ENCODE data around the gene WIPI1. TPM values are rescaled to one million over a fixed set of nuclear protein-coding genes. Genes with fewer than 3 reads are reported as not detected.

WIPI1 gene
- total and polyA plus RNA-seq, 2 of the 13 experiments (the other 11 are each of a cell fraction or from before 2014, with no cell fraction given): 29.4 to 141 TPM

DNA sequence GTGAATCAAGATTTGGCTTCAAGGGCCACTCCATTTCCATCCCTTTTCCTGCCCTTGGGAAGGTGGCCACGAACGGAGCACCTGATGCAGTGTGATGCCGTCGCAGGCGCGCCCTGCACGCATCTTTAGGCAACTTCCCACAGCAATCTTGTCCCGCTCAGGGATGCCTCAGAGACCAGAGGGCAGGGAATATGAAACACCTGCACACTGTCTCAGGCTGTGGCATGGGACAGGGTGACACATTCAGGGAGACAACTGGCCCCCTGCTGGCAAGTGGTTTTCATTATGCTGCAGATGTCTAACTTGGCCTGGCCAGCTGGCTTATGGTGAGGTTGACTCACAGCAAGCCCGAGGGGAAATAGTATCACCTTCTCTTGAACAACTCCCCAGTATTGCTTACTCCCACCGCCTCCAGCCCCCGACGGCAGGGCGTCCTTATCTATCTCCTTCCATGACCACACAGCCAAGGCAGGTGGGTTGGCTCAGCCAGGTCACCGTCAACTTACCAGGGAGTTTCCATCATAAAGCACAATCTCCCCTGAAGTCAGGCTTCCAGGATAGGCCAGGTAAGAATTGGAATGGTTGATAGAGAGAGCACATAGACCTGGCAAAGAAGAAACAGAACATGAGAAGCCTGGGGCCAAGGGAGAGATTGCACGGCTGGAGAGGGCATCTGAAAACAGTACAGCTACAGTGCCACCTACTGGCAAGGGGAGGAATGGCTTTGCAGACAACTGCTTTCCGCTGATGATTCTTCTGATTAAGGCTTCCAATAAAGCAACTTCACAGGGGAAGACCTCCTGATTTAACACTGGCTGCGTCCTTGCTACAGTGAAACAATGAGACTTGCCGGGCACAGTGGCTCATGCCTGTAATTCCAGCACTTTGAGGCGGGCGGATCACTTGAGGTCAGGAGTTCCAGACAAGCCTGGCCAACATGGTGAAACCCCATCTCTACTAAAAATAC lies 21.1 kb downstream of the WIPI1 start:
- DNase-seq (ENCODE audit: low spot score): peak; percentile 79
- 71% methylated on average over 19 of the region's 20 CpGs for WGBS (ENCODE audit: low lambda C conversion rate)
- in situ Hi-C loops (cut with HindIII; ENCODE audit: extremely low pct_ligation_motif_present, low pct_unique_long_range_greater_than_20kb): no loop called here
- no peak overlapping the region for H3K27ac ChIP-seq (ENCODE audit: extremely low read length, insufficient read depth, low read length)
- ChIA-PET CTCF (ENCODE audit: low intra/inter-chr PET ratio, low total read pairs) (interaction anchor here (0.9 to 3.5 kb wide), 8 partner anchors 25 to 264 kb away, joined by 3 to 49 read pairs (median 6); no protein-coding TSS in a partner anchor), POLR2A (interaction anchor here (0.8 to 3.5 kb wide), 5 partner anchors 21 to 188 kb away, joined by 3 to 21 read pairs (median 5); partner anchors contain the start of genes AMZ2 and WIPI1)
- no peak overlapping the region for H2AFZ ChIP-seq (ENCODE audit: low read length)
- H3K4me1 ChIP-seq (ENCODE audit: insufficient read depth, low read length): peaks cover 41% of the 10 kb centered on the region
- peak overlapping the region; percentile 41 for H3K4me2 ChIP-seq (ENCODE audit: low read depth, low read length)
- H3K9ac ChIP-seq (ENCODE audit: insufficient read depth, low read depth, low read length): no peak overlapping the region
- no peaks in the 10 kb centered on the region for H4K20me1 ChIP-seq (ENCODE audit: insufficient read depth, low read length)
- BruUV-seq (replicated peaks): no TSS peak
- intact Hi-C loops (cut with micrococcal nuclease; ENCODE audit: unreplicated experiment): loop anchor here (1.0 kb wide), 4 partner anchors 27 to 264 kb away; no protein-coding TSS in a partner anchor
- peak; percentile 89 for FAIRE-seq
- peaks cover 21 to 46% of the 10 kb centered on the region in 2 experiments for H3K36me3 ChIP-seq (replicated peaks in 1 of 2; ENCODE audit: control insufficient read depth in 1 of 2, insufficient read depth in 2 of 2, low read length in 2 of 2)
- no peaks in the 10 kb centered on the region for H3K9me3 ChIP-seq (ENCODE audit: low read length)
- H3K4me3 ChIP-seq (replicated peaks in 1 of 3; ENCODE audit: insufficient read depth in 1 of 3, low read depth in 2 of 3, low read length in 3 of 3): no peak overlapping the region
- no peaks in the 10 kb centered on the region for H3K27me3 ChIP-seq (ENCODE audit: control insufficient read depth in 1 of 2, insufficient read depth in 2 of 2, low read length in 2 of 2)
- no peaks in the 10 kb centered on the region for H3K79me2 ChIP-seq (ENCODE audit: insufficient read depth, low read length)
- peak; percentile 81 for ATAC-seq
- TF ChIP-seq AHR (CRISPR knock-in tag; IDR thresholded peaks at IDR 0.05) (0 out of 2 replicates have a peak, but pooled peaks have one; percentile 57), ZNF552 (CRISPR knock-in tag; IDR thresholded peaks at IDR 0.05; ENCODE audit: borderline replicate concordance) (no peak), BORCS8-MEF2B (CRISPR knock-in tag; IDR thresholded peaks at IDR 0.05) (peak; percentile 65), ZNF30 (CRISPR knock-in tag; IDR thresholded peaks at IDR 0.05) (no peak), TEAD3 (CRISPR knock-in tag; optimal IDR thresholded peaks at IDR 0.05; ENCODE audit: borderline replicate concordance) (peak; percentile 56), CBX5 (CRISPR knock-in tag; IDR thresholded peaks at IDR 0.05; ENCODE audit: borderline replicate concordance) (peak; percentile 40; the same call in 1 of the 2 replicates), ZBTB1 (CRISPR knock-in tag; IDR thresholded peaks at IDR 0.05; ENCODE audit: borderline replicate concordance) (0 out of 2 replicates have a peak, but pooled peaks have one; percentile 70)
- TF ChIP-seq, protein P1, sequence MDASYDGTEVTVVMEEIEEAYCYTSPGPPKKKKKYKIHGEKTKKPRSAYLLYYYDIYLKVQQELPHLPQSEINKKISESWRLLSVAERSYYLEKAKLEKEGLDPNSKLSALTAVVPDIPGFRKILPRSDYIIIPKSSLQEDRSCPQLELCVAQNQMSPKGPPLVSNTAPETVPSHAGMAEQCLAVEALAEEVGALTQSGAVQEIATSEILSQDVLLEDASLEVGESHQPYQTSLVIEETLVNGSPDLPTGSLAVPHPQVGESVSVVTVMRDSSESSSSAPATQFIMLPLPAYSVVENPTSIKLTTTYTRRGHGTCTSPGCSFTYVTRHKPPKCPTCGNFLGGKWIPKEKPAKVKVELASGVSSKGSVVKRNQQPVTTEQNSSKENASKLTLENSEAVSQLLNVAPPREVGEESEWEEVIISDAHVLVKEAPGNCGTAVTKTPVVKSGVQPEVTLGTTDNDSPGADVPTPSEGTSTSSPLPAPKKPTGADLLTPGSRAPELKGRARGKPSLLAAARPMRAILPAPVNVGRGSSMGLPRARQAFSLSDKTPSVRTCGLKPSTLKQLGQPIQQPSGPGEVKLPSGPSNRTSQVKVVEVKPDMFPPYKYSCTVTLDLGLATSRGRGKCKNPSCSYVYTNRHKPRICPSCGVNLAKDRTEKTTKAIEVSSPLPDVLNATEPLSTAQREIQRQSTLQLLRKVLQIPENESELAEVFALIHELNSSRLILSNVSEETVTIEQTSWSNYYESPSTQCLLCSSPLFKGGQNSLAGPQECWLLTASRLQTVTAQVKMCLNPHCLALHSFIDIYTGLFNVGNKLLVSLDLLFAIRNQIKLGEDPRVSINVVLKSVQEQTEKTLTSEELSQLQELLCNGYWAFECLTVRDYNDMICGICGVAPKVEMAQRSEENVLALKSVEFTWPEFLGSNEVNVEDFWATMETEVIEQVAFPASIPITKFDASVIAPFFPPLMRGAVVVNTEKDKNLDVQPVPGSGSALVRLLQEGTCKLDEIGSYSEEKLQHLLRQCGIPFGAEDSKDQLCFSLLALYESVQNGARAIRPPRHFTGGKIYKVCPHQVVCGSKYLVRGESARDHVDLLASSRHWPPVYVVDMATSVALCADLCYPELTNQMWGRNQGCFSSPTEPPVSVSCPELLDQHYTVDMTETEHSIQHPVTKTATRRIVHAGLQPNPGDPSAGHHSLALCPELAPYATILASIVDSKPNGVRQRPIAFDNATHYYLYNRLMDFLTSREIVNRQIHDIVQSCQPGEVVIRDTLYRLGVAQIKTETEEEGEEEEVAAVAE (CRISPR knock-in tag; IDR thresholded peaks at IDR 0.05; ENCODE audit: borderline replicate concordance): 0 out of 2 replicates have a peak, but pooled peaks have one; percentile 58
- TF ChIP-seq, protein P2, sequence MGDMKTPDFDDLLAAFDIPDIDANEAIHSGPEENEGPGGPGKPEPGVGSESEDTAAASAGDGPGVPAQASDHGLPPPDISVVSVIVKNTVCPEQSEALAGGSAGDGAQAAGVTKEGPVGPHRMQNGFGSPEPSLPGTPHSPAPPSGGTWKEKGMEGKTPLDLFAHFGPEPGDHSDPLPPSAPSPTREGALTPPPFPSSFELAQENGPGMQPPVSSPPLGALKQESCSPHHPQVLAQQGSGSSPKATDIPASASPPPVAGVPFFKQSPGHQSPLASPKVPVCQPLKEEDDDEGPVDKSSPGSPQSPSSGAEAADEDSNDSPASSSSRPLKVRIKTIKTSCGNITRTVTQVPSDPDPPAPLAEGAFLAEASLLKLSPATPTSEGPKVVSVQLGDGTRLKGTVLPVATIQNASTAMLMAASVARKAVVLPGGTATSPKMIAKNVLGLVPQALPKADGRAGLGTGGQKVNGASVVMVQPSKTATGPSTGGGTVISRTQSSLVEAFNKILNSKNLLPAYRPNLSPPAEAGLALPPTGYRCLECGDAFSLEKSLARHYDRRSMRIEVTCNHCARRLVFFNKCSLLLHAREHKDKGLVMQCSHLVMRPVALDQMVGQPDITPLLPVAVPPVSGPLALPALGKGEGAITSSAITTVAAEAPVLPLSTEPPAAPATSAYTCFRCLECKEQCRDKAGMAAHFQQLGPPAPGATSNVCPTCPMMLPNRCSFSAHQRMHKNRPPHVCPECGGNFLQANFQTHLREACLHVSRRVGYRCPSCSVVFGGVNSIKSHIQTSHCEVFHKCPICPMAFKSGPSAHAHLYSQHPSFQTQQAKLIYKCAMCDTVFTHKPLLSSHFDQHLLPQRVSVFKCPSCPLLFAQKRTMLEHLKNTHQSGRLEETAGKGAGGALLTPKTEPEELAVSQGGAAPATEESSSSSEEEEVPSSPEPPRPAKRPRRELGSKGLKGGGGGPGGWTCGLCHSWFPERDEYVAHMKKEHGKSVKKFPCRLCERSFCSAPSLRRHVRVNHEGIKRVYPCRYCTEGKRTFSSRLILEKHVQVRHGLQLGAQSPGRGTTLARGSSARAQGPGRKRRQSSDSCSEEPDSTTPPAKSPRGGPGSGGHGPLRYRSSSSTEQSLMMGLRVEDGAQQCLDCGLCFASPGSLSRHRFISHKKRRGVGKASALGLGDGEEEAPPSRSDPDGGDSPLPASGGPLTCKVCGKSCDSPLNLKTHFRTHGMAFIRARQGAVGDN (CRISPR knock-in tag; IDR thresholded peaks at IDR 0.05): peak; percentile 64
- TF ChIP-seq, protein P3, sequence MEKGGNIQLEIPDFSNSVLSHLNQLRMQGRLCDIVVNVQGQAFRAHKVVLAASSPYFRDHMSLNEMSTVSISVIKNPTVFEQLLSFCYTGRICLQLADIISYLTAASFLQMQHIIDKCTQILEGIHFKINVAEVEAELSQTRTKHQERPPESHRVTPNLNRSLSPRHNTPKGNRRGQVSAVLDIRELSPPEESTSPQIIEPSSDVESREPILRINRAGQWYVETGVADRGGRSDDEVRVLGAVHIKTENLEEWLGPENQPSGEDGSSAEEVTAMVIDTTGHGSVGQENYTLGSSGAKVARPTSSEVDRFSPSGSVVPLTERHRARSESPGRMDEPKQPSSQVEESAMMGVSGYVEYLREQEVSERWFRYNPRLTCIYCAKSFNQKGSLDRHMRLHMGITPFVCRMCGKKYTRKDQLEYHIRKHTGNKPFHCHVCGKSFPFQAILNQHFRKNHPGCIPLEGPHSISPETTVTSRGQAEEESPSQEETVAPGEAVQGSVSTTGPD (CRISPR knock-in tag; IDR thresholded peaks at IDR 0.05): no peak

Measured in HepG2 (cell line).